Measurements from ENCODE around the gene ANGPT4. TPM values are rescaled to one million over a fixed set of nuclear protein-coding genes. Genes with fewer than 3 reads are reported as not detected.

ANGPT4 gene
- total and polyA plus RNA-seq, 9 of the 15 experiments (the other 6 are each of a cell fraction or from before 2014, with no cell fraction given), result not detected

DNA sequence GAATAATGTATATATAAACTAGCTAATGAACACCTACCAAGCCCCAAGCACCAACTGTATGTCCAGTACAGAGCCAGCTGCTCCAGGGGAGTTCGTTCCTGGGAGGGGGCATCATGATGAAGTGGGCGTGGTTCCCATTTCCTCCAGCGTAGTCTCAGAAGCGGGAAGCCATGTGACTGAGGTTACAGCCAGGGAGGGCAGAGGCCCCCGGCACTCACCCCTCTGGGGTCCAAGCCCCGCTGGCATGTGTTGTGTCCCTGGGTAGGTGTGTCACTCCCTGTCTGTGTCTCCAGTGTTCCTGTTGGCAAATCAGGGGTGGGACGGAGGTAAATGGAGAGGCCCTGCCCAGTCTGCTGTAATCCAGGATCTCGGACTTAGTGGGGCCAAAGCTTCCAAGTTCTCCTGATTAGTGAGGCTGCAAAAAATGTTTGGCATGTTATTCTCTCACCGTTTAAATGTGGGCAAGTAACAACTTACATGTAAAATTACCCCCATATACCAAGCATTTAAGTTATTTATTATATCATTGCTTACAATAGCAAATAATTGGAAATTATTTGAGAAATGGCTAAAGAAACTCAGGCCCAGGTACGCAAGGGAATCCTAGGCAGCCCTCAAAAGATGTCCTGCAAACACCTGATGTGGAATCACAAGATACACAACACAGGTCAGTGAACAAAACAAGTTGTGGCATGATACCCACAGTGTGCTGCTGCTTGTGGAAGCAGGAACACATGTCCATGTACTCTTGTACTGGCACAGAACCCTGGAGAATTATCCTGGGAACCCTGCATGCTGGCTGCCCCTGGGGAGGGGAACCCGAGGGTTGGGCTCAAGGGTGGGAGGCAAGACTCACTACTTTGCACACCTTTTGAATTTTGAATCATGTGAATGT lies 60.4 kb downstream of the ANGPT4 start:
- no peak overlapping the region for H3K27ac ChIP-seq (ENCODE audit: extremely low read depth, low read depth, low read length)
- no peak for DNase-seq (ENCODE audit: extremely low read depth in 1 of 4, low spot score in 3 of 4)
- no peak overlapping the region for H3K4me3 ChIP-seq
- no TSS peak for BruUV-seq (replicated peaks)
- H3K4me1 ChIP-seq (replicated peaks in 1 of 2; ENCODE audit: control insufficient read depth in 2 of 2, insufficient read depth in 2 of 2, low read length in 2 of 2), result peaks cover 0 to 3% of the 10 kb centered on the region in 2 experiments; a peak in 2 of 5 replicates
- in situ Hi-C loops (cut with MboI) (no loop called here), intact Hi-C loops (cut with micrococcal nuclease) (no loop called here)
- CTCF ChIA-PET (ENCODE audit: low intra/inter-chr PET ratio), result no interaction called here
- no peaks in the 10 kb centered on the region for H3K36me3 ChIP-seq (ENCODE audit: control insufficient read depth, insufficient read depth, low read length)
- no peaks in the 10 kb centered on the region for H3K9me1 ChIP-seq (ENCODE audit: control insufficient read depth, insufficient read depth, low read length)
- no peaks in the 10 kb centered on the region for H3K79me2 ChIP-seq (ENCODE audit: control insufficient read depth, insufficient read depth, low read length)
- no peaks in the 10 kb centered on the region for H3K9me3 ChIP-seq (replicated peaks; ENCODE audit: control insufficient read depth, insufficient read depth, low read depth, low read length)
- ATAC-seq, result no peak
- H3K4me2 ChIP-seq (ENCODE audit: insufficient read depth, low read length), result no peak overlapping the region
- WGBS (ENCODE audit: insufficient coverage, low coverage, missing lambda C conversion rate), result 58% methylated on average over 9 of the region's 11 CpGs
- no peak overlapping the region for H2AFZ ChIP-seq (ENCODE audit: low read depth, low read length)
- H4K20me1 ChIP-seq (replicated peaks; ENCODE audit: control insufficient read depth, insufficient read depth, low read length), result no peaks in the 10 kb centered on the region
- no peaks in the 10 kb centered on the region for H3K27me3 ChIP-seq (ENCODE audit: control insufficient read depth in 2 of 2, insufficient read depth in 2 of 2, low read length in 2 of 2)
- POLR2A ChIA-PET, result no interaction called here
- TF ChIP-seq BMI1 (IDR thresholded peaks at IDR 0.05; ENCODE audit: low read length) (no peak), SP1 (CRISPR knock-in tag; IDR thresholded peaks at IDR 0.05) (no peak), ZNF347 (CRISPR knock-in tag; IDR thresholded peaks at IDR 0.05; ENCODE audit: low read depth) (no peak), TRIM24 (IDR thresholded peaks at IDR 0.05) (no peak), SMAD2 (IDR thresholded peaks at IDR 0.05; ENCODE audit: low read depth, low read length) (no peak)
- TF ChIP-seq, protein P1, sequence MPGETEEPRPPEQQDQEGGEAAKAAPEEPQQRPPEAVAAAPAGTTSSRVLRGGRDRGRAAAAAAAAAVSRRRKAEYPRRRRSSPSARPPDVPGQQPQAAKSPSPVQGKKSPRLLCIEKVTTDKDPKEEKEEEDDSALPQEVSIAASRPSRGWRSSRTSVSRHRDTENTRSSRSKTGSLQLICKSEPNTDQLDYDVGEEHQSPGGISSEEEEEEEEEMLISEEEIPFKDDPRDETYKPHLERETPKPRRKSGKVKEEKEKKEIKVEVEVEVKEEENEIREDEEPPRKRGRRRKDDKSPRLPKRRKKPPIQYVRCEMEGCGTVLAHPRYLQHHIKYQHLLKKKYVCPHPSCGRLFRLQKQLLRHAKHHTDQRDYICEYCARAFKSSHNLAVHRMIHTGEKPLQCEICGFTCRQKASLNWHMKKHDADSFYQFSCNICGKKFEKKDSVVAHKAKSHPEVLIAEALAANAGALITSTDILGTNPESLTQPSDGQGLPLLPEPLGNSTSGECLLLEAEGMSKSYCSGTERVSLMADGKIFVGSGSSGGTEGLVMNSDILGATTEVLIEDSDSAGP (CRISPR knock-in tag; IDR thresholded peaks at IDR 0.05), result no peak
- no peak overlapping the region for H3K9ac ChIP-seq (ENCODE audit: insufficient read depth in 1 of 2, low read depth in 2 of 2, low read length in 2 of 2)
- FAIRE-seq, result no peak

Measured in K562 (cell line).